SKM-1 (cell line): ENCODE results near the gene TLE5.
"Not testable (repeated sequence)": the region's sequence is repeated elsewhere in the genome, so short reads cannot be mapped to it uniquely, and the experiment has no call there.

ENCODE experiments used
- DNase-seq: peaks from one replicate; lab custom pipeline; 2025; ENCODE audit not compliant: unreplicated experiment; lab: John Stamatoyannopoulos, UW

TLE5 gene

DNA sequence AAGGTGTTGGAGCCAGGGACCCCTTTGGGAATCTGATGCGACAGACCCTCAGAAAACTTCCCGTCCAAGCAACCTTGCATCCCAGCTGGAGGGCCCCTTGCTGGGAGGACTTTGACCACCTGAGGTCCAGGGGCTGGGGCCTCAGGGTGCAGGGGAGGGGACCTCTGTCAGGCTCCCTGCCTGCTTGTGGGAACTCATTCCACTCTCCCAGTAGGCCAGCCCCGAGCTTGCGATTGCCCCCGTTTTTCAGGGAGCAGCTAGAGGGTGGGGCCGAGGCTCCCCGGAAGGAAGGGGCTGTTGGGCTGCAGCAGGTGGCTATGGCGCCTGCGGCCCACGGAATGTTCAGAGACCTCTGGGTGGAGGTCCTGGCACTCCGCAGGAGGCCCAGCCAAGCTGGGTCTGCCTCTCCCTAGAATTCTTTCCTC lies 34.6 kb upstream of the TLE5 start:
- no peak for DNase-seq

DNA sequence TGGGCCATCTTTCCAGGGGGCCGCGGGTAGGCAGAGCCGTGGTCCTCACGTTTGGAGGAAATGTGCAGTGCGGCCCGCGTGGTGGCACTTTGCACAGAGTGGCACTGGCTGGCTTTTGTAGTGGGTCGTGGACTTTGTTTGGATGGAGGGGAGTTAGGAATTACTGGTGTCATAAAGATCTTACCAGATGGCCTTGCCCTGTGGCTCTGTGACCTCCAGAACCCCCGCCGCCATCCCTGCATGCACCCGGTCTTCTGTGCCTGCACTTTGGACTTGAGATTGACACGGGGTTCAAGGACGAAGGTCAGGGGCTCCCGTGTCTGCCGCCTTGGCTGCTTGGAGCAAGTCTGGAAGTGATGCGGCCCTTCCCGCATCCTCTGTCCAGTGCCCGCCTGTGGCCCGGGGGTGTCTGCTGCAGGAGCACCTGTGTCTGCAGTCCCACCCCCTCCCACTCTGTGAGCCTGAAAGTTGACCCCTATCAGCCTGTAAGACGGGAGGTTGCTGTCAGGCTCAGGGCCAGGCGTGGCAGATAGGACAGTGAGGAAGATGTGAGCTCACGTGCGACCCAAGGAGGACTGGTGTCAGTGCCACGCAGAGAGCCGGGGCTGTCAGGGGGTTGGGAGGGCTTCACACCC lies 34.1 kb upstream of the TLE5 start:
- no peak for DNase-seq

DNA sequence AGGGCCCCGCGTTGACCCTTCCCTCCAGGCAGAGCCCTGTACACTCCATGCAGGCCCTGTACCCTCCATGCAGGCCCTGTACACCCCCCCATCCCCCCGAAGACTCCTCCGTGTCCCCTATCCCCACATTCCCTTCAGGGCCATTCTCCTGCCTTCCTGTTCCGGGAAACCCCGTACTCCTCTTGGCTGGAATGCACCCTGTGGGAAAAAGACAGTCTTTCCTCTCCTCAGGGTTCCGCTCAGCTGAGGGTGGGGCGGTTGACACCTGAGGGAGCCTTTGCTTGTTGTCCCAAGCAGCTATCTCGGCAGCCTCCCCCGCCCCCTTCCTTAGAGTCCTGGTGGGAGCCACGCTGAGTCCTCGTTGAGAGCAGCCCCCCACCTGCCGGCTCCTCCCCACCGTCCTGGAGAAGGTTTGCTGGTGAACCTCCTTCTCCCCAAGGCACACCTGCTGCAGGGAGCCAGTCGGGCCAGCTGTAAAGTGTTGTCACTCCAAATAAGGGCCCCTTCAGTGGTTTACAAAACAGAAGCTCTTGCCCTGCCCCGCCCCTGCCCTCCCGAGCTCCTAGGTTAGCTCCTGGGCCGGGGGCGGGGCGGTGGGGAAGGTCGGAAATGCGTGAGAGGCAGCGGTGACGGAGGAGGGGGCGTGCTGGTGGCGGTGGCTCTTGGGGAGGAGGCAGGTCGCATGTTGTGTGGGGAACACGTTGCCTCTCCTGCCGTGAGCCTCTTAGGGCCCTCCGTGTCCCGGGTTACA lies 33.3 kb upstream of the TLE5 start:
- no peak for DNase-seq

DNA sequence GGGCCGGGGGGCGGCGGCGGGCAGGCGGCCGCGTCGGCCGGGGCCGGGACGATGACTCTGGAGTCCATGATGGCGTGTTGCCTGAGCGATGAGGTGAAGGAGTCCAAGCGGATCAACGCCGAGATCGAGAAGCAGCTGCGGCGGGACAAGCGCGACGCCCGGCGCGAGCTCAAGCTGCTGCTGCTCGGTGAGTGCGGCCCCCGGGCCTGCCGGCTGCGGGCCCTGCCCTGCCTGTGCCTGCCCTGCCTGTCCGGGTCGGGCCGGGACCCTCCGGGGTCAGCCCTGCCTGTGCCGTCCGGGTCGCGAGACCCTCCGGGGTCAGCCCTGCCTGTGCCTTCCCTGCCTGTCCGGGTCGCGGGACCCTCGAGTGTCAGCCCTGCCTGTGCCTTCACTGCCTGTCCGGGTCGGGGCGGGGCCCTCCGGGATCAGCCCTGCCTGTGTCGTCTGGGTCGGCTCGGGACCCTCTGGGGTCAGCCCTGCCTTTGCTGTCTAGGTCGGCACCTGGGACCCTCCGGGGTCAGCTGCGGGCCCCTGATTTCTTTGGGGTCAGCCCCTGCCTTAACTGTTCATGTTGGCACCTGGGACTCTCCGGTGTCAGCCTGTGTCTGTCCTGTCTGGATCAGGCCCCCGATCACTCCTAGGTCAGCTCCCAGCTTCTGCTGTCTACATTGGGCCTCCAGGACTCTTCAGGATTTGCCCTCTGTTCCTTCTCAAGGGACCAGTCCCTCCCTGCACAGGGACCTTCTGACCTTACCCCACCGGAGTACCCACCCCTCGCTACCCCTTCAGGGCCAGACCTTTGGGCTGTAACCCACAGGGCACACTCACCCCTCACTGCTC lies 32.5 kb upstream of the TLE5 start:
- no peak for DNase-seq

DNA sequence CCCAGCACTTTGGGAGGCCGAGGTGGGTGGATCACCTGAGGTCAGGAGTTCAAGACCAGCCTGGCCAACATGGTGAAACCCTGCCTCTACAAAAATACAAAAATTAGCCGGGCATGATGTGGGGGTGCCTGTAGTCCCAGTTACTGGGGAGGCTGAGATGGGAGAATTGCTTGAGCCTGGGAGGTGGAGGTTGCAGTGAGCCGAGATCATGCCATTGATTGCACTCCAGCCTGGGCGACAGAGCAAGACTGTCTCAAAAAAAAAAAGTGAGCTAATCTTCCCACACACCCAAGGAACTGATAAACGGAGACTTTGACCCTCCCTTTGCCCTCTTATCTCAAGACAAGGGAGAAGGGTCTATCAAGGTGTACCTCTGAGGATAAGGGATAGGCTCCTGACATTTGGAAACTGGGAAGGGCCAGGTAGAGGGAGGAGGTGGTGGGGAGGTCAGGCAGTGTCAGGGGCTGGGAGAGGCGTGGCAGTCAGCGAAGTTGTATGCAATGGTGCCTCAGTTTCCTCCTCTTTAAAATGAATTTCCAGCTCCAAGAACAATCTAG lies 27.1 kb upstream of the TLE5 start:
- DNase-seq = not testable (repeated sequence)

DNA sequence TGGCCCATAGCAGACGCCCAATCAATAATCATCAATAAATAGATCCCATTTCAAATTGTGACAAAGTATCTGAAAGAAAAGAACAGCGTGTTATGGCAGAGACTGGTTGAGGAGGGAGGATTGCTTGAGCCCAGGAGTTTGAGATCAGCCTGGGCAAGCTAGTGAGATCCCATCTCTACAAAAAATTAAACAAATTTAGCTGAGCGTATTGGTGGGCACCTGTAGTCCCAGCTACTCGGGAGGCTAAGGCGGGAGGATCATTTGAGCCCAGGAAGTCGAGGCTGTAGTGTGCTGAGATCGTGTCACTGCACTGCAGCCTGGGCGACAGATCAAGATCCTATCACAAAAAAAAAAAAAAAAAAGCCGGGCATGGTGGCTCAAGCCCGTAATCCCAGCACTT lies 25.5 kb upstream of the TLE5 start:
- DNase-seq = no peak

DNA sequence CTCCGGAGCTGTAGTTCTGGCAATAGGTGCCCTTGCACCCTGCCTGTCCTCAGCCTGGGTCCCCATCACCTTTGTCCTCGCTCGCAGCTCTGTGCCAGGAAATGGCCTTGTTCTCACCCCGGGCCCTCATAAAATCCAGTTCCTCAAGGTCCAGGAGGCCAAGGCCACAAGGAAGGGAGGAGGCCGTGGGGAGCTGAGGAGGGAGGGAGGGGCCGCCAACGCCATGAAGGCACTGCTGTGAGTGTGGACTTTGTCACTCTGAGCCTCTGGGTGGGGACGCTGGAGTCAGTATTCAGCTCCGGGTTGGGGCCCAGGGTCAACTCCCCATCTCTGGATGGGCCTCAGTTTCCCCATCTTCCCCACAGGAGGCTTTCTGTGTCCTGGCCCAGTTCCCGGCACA lies 22.6 kb upstream of the TLE5 start:
- no peak for DNase-seq

DNA sequence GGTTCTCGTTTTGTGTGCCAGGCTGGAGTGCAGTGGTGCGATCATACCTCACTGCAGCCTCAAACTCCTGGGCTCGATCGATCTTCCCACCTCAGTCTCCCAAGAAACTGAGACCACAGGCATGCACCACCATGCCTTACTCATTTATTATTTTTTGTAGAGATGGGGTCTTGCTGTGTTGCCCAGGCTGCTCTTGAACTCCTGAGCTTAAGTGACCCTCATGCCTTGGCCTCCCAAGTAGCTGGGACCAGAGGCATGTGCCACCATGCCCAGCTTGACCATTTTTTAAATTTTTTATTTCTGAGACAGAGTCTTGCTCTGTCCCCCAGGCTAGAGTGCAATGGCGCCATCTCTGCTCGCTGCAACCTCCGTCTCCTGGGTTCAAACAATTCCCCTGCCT lies 21.7 kb upstream of the TLE5 start:
- DNase-seq = no peak

DNA sequence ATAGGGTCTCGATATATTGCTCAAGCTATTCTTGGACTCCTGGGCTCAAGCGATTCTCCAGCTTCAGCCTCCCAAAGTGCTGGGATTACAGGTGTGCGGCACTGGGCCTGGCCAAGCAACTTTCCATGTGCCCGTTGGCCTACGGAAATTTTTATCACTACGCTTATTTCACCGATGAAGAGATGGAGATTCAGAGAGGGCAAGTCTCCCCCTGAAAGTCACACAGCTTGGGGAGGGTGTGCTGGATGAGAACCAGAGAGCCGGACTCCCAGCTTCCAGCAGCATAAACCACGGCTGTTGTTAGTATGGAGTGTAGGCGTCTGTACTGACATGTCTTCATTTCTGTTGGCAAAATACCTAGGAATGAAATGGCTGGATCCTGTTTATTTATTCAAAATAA lies 20.0 kb upstream of the TLE5 start:
- no peak for DNase-seq

DNA sequence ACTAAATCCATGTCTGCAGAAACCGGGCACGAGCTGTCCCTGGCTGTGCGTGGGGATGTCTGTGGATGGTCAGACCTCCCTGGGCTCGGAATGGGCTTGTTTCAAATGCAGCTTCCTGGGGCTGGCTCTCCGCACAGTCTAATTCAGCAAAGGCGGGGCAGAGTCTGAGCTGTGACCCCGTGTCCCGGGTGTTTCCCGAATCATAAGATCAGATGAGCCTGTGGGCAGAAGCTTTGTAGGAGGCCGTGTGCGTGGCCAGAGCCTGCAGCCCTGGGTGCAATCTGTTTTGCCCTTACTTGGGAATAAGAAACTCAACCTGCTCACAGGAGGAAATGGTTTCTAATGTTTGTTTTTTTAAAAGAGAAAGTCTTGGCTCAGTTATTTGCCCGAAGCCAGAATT lies 18.0 kb upstream of the TLE5 start:
- no peak for DNase-seq

DNA sequence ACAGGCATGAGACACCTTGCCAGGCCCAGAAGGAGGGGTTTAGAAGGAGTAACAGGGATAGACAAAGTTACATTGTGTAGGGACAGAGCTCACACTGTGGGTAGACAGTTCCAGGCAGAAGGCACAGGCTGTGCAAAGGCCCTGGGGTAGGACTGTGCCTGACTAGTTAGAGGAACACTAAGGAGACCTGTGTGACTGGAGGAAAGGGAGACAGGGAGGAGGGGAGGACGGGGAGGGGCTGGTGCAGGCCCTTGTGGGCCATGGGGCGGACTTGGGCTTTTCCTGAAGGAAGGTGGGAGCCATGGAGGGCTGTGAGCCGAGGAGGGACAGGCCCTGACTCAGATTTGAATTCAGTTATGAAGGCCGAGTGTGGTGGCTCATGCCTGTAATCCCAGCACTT lies 17.3 kb upstream of the TLE5 start:
- no peak for DNase-seq

DNA sequence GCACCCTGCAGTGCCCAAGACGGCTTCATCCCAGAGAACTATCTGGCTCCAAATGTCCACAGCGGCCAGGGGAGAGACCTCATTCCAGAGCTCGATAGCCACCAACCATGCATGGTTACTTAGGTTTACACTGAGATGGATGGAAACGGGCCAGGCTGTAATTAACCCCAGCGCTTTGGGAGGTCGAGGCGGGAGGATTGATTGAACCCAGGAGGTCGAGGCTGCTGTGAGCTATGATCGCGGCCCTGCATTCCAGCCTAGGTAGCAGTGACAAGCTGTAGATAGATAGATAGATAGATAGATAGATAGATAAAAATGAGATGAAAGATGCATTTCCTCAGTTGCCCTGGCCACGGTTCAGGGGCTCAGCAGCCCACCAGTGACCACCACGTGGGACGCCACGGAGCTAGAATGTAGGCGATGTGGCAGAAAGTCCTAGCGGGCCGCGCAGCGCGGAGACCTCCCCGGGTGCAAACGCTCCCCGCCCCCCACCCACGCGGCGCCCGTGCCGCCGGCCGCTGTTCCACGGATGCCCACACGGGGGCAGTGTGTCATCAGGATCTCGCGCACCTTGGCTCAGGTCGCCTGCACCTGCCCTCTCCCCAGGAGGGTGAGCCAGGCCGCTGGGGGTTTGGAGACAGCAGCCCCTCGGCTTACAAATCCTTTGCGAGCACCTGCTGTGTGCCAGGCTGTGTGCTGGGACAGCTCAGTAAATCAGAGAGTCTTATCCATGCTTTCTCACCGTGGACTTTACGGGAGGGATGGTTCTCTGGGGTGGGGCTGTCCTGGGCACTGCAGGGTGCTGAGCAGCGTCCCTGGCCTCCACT lies 13.5 kb upstream of the TLE5 start:
- DNase-seq = no peak

DNA sequence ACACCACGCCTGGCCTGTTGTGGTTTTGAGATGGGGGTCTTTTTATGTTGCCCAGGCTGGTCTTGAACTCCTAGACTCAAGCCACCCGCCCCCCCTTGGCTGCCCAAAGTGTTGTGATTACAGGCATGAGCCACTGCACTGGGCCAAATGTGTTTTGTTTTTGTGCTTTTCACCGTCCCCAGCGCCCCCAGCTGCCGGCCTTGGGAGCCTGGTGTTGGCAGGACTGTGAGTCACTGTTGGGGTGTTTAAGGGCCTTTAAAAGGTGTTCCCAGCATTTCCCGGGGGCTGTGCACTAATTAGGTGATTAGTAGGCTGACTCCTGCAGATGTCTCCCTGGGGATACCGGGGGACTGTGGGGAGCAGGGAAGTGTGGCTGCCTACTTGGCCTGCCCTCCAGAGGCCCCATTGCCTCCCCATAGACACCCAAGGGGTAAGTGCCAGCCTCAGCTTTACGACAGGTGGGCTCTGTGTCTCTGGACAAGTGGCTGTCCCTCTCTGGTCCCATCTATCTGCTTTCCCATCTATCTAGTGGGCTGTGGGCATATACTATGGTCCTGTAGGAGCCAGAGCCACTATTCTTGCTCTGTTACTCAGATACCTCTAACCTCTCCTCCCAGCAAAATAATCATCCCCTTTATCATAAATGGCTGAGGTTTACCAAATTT lies 11.8 kb upstream of the TLE5 start:
- DNase-seq = no peak

DNA sequence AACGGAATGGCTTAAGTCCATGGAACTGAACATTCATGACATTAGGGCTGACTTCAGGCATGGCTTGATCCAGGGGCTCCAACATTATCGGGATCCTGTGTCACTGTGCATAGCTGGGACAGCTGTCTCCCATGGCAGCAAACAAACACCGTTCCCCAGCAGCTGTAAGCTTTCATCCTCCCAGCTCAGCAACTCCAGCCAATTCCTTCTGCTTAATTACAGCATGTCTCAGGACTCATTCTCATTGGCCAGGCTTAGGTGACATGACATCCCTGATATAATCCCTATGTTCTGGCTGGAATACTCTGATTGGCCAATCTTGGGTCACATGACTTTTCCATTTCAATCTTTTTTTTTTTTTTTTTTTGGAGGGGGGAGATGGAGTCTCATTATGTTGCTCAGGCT lies 10.9 kb upstream of the TLE5 start:
- DNase-seq = no peak

DNA sequence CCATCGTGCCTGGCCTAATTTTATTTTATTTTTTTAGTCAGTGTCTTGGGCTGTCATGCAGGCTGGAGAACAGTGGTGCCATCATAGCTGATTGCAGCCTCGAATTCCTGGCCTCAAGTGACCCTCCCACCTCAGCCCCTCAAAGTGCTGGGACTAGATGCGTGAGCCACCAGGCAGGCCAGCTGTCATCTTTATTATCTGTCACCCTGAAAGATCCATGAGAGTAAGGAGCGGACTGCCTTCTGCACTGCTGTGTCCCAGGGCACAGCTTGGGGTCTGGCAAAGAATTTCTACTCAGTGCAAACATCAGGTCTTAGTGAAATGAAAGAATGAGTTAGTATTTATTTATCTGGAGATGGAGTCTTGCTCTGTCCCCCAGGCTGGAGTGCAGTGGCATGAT lies 9.5 kb upstream of the TLE5 start:
- DNase-seq = no peak

DNA sequence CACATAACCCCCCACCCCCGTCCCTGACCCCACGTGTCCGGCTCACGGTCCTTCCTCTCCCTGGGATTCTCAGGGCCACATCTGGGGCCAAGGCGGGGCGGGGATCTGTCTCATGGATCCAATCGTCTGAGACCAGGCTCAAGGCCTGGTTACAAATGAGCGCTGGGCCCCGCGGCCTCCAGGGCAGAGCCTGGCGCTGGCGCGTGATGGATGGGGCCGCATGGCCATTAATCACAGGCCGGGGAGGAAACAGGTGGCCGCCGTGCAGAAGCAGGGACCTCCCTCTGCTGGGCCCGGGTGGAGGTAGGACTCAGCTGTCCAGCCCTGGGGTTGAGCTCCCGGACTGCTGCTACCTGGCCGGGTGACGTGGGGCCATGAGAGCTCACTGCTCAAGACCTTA lies 5.8 kb upstream of the TLE5 start:
- DNase-seq = no peak

DNA sequence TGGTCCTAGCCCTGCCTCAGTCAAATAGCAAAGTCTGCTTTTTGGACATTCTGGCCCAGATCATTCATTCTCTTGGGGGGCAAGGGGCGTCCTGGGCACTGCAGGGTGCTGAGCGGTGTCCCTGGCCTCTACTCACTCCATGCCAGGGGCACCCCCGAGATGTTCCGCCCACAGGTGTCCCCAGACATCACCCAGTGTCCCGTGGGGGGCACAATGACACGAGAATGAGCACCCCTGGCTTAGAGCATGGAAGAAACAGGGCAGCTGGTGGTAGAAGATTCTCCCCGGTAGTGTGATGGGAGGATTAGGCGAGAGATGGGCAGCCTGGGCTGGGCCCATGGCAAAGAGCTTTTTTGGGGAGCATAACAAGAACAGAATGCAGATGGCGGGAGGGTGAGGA lies 5.3 kb upstream of the TLE5 start:
- no peak for DNase-seq

DNA sequence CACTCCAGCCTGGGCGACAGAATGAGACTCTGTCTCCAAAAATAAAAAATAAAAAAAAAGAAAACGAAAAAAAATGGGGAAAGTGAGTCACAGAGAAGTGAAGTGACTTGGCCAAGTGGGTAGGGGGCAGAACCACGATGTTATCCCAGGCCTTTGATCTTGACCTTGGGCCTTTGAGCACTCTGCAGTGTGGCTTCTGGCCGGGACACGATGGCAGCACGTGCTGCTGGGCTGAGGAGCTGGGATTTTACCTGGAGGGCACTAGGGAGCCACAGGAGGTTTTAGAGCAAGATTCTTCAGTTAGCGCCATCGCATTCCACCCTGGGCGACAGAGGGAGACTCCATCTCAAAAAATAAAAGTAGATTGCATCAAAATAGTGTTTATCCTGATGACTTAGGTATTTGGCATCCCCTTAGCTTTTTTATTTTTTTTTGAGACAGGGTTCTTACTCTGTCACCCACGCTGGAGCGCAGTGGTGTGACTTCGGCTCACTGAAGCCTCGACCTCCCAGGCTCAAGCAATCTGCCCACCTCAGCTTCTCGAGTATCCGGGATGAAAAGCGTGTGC lies 4.3 kb upstream of the TLE5 start:
- DNase-seq = no peak

DNA sequence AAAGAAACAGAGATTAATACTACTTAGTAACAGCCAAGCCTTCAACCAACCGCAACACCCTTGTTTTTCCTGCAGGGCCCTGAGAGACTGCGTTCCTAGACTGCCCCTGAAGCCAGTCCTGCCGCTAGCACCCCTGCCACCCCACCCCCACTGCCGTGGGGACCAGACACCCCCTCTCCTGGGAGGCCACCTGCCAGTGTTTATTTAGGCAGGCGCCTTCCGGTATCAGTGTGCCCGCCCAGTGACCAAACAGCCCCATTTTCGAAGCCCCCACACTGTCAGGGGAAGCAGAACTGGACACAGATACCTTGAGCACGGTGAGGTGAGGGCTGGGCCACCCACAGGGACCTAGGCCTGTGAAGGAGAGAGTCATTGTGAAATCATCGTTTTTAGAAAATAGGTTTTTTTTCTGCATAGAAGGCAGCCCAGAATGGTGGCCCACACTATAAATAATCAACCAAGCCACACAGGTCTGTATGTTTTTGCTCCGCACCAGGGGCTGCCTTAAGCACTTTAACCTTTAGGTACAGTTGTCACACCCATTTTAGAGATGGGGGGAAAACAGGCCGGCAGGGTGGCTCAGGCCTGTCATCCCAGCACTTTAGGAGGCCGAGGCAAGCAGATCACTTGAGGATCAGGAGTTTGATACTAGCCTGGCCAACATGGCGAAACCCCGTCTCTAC lies 3.5 kb upstream of the TLE5 start:
- DNase-seq = no peak

DNA sequence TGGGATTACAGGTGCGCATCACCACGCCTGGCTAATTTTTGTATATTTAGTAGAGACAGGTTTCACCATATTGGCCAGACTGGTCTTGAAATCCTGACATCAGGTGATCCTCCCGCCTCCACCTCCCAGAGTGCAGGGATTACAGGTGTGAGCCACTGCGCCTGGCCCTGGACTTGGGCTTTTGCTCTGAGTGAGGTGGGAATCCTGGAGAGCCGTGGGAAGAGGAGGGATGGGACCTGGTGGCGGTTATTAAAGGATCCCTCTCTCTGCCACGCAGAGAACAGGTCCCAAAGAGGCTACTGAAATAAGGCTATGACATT lies 1.7 kb upstream of the TLE5 start:
- no peak for DNase-seq
